ENCODE measurements around the gene RNGTT. TPM values are rescaled to one million over a fixed set of nuclear protein-coding genes. Genes with fewer than 3 reads are reported as not detected.

Gene RNGTT
- total RNA-seq, 2 donors from 2014 or later = 13.5 to 20.5 TPM

DNA sequence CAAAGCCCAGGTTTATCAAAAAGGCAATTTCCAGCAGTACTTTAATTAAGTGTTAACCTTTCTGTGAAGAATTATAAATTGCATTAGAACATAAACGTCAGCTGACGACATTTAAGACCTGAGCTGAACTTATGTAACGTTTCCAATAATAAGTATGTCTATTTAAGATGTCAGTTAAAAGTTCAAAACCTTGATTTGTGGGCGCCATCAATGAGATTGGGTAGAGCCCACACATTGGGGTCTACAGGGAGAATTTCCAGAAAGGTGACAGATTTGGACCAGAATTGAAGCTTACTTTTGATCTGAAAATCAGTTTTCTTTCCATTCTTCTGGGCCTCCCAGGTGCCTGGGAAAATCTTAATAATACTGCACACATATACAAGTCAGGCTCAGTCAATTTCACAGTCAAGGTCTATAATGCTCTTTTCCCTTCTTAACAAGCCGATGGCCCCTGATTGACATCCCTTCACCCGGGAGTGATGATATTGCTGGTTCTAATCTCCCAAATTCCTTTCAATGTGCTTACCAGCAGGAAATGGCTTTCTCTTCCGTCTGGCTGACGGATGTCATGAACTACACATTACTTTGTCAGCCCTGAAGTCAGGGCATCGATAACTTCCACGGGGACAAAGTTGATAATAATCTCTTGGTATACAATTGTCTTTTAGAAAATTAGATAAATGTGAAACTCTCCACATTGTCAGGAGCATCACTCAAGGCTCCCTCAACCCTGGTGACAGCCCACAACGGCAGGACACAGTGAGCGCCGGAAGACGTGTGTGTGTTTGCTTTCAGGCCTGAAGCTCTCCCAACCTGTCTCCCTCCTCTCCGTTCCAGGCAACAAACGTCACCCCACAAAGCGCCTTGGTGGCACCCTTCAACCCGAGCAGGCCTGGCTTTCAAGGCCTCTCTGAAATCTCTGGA, 400.8 kb downstream of the RNGTT start:
- TF ChIP-seq, protein P1, sequence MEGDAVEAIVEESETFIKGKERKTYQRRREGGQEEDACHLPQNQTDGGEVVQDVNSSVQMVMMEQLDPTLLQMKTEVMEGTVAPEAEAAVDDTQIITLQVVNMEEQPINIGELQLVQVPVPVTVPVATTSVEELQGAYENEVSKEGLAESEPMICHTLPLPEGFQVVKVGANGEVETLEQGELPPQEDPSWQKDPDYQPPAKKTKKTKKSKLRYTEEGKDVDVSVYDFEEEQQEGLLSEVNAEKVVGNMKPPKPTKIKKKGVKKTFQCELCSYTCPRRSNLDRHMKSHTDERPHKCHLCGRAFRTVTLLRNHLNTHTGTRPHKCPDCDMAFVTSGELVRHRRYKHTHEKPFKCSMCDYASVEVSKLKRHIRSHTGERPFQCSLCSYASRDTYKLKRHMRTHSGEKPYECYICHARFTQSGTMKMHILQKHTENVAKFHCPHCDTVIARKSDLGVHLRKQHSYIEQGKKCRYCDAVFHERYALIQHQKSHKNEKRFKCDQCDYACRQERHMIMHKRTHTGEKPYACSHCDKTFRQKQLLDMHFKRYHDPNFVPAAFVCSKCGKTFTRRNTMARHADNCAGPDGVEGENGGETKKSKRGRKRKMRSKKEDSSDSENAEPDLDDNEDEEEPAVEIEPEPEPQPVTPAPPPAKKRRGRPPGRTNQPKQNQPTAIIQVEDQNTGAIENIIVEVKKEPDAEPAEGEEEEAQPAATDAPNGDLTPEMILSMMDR (IDR thresholded peaks at IDR 0.05) = no peak
- peak overlapping the region; percentile 54 to 72 for H3K27ac ChIP-seq

DNA sequence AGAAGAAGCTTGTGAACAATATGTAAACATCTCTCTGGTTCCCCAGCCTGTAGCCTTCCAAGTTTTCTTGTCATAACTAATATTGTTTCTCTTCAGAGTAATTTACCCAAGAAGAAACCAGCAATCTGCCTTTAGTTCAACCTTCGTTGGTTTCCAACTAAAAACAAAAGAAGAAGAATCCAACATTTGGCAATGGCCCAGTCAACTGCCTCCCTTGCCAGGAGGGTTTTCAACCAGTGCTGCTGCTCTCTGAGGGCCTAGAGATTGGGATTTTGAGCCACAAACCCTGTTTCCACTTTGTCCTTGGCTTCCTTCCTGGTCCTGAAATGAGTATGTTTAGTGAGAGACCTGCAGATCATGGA, 401.5 kb downstream of the RNGTT start:
- Histone ChIP-seq H3K4me1 (ENCODE audit: control insufficient read depth in 1 of 2, low read depth in 2 of 2) (peaks cover 16 to 53% of the 10 kb centered on the region in 2 donors), H3K27me3 (replicated peaks; ENCODE audit: insufficient read depth) (no peaks in the 10 kb centered on the region), H3K9me3 (no peaks in the 10 kb centered on the region), H3K4me3 (no peak overlapping the region), H3K27ac (peak overlapping the region; percentile 54 to 72), H3K36me3 (no peaks in the 10 kb centered on the region)
- DNase-seq (ENCODE audit: low spot score) (no peak), ATAC-seq (ENCODE audit: insufficient number of reproducible peaks, low FRiP score, low read depth) (no peak)
- TF ChIP-seq, protein P1 (IDR thresholded peaks at IDR 0.05) = no peak

More for the DNA sequence above, 400.8 kb downstream of the RNGTT start:
- Histone ChIP-seq H3K4me1 (ENCODE audit: control insufficient read depth in 1 of 2, low read depth in 2 of 2) (peaks cover 12 to 47% of the 10 kb centered on the region in 2 donors), H3K9me3 (no peaks in the 10 kb centered on the region), H3K4me3 (no peak overlapping the region), H3K36me3 (no peaks in the 10 kb centered on the region), H3K27me3 (replicated peaks; ENCODE audit: insufficient read depth) (no peaks in the 10 kb centered on the region)
- DNase-seq (ENCODE audit: low spot score) (no peak), ATAC-seq (ENCODE audit: insufficient number of reproducible peaks, low FRiP score, low read depth) (no peak)

DNA sequence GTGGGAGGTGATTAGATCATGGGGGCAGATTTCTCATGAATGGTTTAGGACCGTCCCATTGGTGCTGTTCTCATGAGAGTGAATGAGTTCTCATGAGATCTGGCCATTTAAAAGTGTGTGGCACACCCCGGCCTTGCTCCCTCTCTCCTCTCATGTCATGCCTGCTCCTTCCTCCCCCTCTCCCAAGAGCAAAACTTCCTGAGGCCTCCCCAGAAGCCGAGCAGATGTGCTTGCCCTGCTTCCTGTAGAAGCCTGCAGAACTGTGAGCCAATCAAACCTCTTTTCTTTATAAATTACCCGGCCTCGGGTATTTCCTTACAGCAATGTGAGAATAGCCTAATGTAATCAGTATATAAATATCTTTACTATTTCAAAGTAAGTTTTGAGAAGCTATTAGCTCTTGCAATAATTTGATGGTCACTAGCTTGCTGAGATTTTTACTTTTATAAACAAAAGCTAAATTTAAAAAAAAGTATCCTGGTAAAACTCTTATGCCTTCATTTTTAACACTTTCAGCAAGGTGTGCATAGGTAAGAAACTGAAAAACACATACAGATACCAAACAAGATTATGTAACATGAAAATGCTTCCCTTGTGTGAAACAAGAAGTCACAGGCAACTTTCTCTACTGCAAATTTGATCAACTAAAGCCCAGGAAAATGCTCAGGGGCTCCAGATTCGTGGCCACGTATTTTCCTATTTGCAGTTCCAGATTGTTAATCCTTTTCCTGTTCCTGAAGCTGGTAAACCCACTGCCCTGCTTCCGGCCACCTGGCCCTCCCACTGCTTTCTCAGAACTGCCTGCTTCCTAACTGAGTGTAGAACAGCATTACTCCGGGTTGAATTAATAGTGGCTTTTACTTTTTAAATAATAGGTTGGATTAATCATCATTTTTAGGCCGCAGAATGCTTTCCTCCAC, 402.1 kb downstream of the RNGTT start:
- H3K4me3 ChIP-seq = no peak overlapping the region
- ATAC-seq (ENCODE audit: insufficient number of reproducible peaks, low FRiP score, low read depth) (no peak), DNase-seq (ENCODE audit: low spot score) (no peak)
- TF ChIP-seq, protein P1 (IDR thresholded peaks at IDR 0.05) = no peak
- H3K27me3 ChIP-seq (replicated peaks; ENCODE audit: insufficient read depth) = no peaks in the 10 kb centered on the region
- H3K4me1 ChIP-seq (ENCODE audit: control insufficient read depth in 1 of 2, low read depth in 2 of 2) = peaks cover 19 to 60% of the 10 kb centered on the region in 2 donors
- H3K9me3 ChIP-seq = no peaks in the 10 kb centered on the region
- H3K27ac ChIP-seq = peak overlapping the region; percentile 54 to 72
- no peaks in the 10 kb centered on the region for H3K36me3 ChIP-seq

Other genes starting within 250 kb of the RNGTT start
- 100 to 1,000 TPM; 217 to 297 TPM for gene PNRC1, start 117.1 kb upstream of the RNGTT start, total RNA-seq
- 1 to 10 TPM in 1 of 2 donors, under 1 TPM in 1; 0.41 to 1.3 TPM for gene SRSF12, start 154.5 kb upstream of the RNGTT start, total RNA-seq
- gene PM20D2, start 182.4 kb upstream of the RNGTT start, total RNA-seq = 10 to 100 TPM; 23.7 to 58.6 TPM